HG02588 (cell line): ENCODE measurements around the gene WNT16.

Experiments
- ATAC-seq: cut with Tn5 transposase; IDR thresholded peaks from one replicate; pipeline ENCODE4 v1.9.1; 2021; ENCODE audit warnings: mild to moderate bottlenecking, moderate library complexity; ENCODE audit not compliant: unreplicated experiment

Gene WNT16

DNA sequence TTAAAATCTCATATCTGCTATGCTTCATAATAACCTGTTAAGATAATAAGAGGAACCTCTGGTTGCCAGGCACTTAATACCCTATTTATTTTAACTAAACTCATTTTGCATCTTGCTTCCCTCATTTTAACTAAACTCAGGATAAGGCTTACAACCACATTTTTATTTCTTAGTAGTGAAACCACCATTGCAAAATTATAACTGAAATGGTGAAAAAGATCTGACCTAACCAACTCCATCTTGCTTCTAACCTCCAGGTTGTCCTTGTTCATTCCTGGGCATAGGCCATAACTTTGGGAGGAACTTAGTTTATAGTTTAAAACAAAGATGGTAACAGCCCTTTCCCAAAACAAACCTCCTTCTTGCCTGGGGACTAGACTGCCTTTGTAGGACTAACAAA, 61.3 kb downstream of the WNT16 start:
- ATAC-seq, result no peak

DNA sequence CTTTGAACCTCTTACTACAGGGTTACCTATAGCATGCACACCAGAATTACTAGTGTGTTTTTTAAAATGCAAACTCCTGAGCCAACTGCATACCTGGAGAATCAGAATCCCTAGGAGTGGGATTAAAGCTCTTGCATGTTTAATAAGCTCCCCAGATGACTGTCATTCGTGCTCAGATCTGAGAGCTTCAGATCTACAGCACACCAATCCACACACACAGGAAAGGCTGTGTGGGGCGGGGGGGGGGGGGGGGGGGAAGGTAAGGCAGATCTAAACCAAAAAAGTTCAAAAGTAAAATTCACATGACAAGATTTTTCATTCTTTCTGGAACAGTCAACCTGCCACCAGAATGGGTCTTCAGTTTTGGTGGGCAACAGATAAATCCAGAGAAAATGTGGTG, 61.8 kb downstream of the WNT16 start:
- ATAC-seq, result no peak
